HepG2 (cell line): ENCODE measurements around the gene SEC61A2. TPM values are rescaled to one million over a fixed set of nuclear protein-coding genes. Genes with fewer than 3 reads are reported as not detected.

Experiments used
- ATAC-seq: fragments of 200-7000 bp; cut with Tn5 transposase; 3 replicates; pipeline ENCODE4 v1.9.1; 2020; ENCODE audit warnings: mild to moderate bottlenecking, moderate library complexity
- BruUV-seq: library from RNA; stranded (reverse); fragments of 400-500 nt; replicated peaks from 2 replicates; lab custom pipeline; 2021; lab: Mats Ljungman, UMichigan
- CTCF ChIA-PET: fragments of 300-600 bp; formaldehyde crosslinking; extraction: SDS; loops from one replicate; lab custom pipeline; 2021; ENCODE audit warnings: low total read pairs, inconsistent platforms, low intra/inter-chr PET ratio; lab: Yijun Ruan, JAX
- POLR2A ChIA-PET: fragments of 350-600 bp; sonication (Branson Sonifier 250); formaldehyde crosslinking; loops from one replicate; lab custom pipeline; 2020; ENCODE audit warnings: antibody characterized with exemption, inconsistent platforms; lab: Yijun Ruan, JAX
- DNase-seq: peaks from one replicate; pipeline ENCODE4 v3.0.0-alpha.2; 2015; ENCODE audit warnings: low spot score
- FAIRE-seq: peaks from 3 replicates; lab custom pipeline; 2011; peaks lifted over from hg19 to GRCh38; lab: Jason Lieb, UNC
- H2AFZ ChIP-seq: one replicate; pipeline ENCODE4 v1.6.1; 2011; ENCODE audit warnings: low read length, inconsistent platforms
- H3K27ac ChIP-seq: fragments of 300-600 bp; 3 replicates; pipeline ENCODE4 v1.8.0; 2011; ENCODE audit warnings: mixed run types, mild to moderate bottlenecking, mixed read lengths, low read length, inconsistent platforms; ENCODE audit not compliant: insufficient read depth; ENCODE audit errors: extremely low read length
- H3K27me3 ChIP-seq, 2 experiments: fragments of 200-600 bp in 1 of 2; 2 replicates in 1 of 2; 3 replicates in 1 of 2; pipeline versions ENCODE4 v1.6.0 to v1.8.0; 2011; ENCODE audit warnings: low read length in 2 of 2, mild to moderate bottlenecking in 2 of 2, moderate library complexity in 2 of 2, inconsistent platforms in 1 of 2; ENCODE audit not compliant: insufficient read depth in 2 of 2, control insufficient read depth in 1 of 2
- H3K36me3 ChIP-seq, 2 experiments: fragments of 200-600 bp in 1 of 2; replicated peaks in 1 of 2; 2 replicates in 1 of 2; 3 replicates in 1 of 2; pipeline versions ENCODE4 v1.5.1 to v1.8.0; 2011; ENCODE audit warnings: low read length in 2 of 2, inconsistent platforms in 1 of 2; ENCODE audit not compliant: insufficient read depth in 2 of 2, control insufficient read depth in 1 of 2
- H3K4me1 ChIP-seq: 2 replicates; pipeline ENCODE4 v1.5.1; 2012; ENCODE audit warnings: low read length, inconsistent platforms; ENCODE audit not compliant: insufficient read depth
- H3K4me2 ChIP-seq: 2 replicates; pipeline ENCODE4 v1.6.0; 2011; ENCODE audit warnings: low read depth, low read length, inconsistent platforms
- H3K4me3 ChIP-seq, 3 experiments: fragments of 200-600 bp in 1 of 3; sonication (generic), shearing (Covaris generic) in 1 of 3; replicated peaks in 1 of 3; 2 replicates each; pipeline ENCODE4 v1.5.1; 2011 to 2016; ENCODE audit warnings: low read length in 3 of 3, inconsistent platforms in 2 of 3, low read depth in 2 of 3, mild to moderate bottlenecking in 2 of 3, control low read depth in 1 of 3, mixed read lengths in 1 of 3; ENCODE audit not compliant: insufficient read depth in 1 of 3
- H3K79me2 ChIP-seq: one replicate; pipeline ENCODE4 v1.6.1; 2011; ENCODE audit warnings: low read length, inconsistent platforms; ENCODE audit not compliant: insufficient read depth
- H3K9ac ChIP-seq: 2 replicates; pipeline ENCODE4 v1.6.0; 2011; ENCODE audit warnings: mild to moderate bottlenecking, low read depth, low read length, inconsistent platforms; ENCODE audit not compliant: insufficient read depth
- H3K9me3 ChIP-seq: 2 replicates; pipeline ENCODE4 v1.5.1; 2012; ENCODE audit warnings: mild to moderate bottlenecking, low read length
- H4K20me1 ChIP-seq: 2 replicates; pipeline ENCODE4 v1.6.0; 2011; ENCODE audit warnings: inconsistent platforms, mild to moderate bottlenecking, low read length, moderate library complexity; ENCODE audit not compliant: insufficient read depth
- AHR ChIP-seq: IDR thresholded peaks from 2 replicates; pipeline ENCODE4 v1.6.1; 2018; ENCODE audit warnings: missing genetic modification reagents, missing compliant biosample characterization
- ATRX ChIP-seq: sonication (generic); formaldehyde crosslinking; IDR thresholded peaks from 2 replicates; pipeline ENCODE4 v1.4.0; 2020; ENCODE audit warnings: missing genetic modification reagents, borderline replicate concordance
- HNRNPH1 ChIP-seq: fragments of 200-400 bp; formaldehyde crosslinking; optimal IDR thresholded peaks from 2 replicates; pipeline ENCODE3; 2017; ENCODE audit warnings: mild to moderate bottlenecking, low read depth, low read length
- HOMEZ ChIP-seq: IDR thresholded peaks from 2 replicates; pipeline ENCODE4 v1.6.1; 2016; ENCODE audit warnings: low read depth
- LRRFIP1 ChIP-seq: sonication (generic); formaldehyde crosslinking; conservative IDR thresholded peaks from 2 replicates; pipeline ENCODE4 v1.4.0; 2020; ENCODE audit warnings: missing genetic modification reagents
- PAX8 ChIP-seq: sonication (generic); formaldehyde crosslinking; IDR thresholded peaks from 2 replicates; pipeline ENCODE4 v1.8.0; 2022; ENCODE audit warnings: mild to moderate bottlenecking, missing genetic modification reagents, borderline replicate concordance
- SSRP1 ChIP-seq: IDR thresholded peaks from 2 replicates; pipeline ENCODE4 v1.6.1; 2016; ENCODE audit warnings: control low read depth
- TRIM24 ChIP-seq: sonication (generic); formaldehyde crosslinking; IDR thresholded peaks from 2 replicates; pipeline ENCODE4 v1.8.0; 2022; ENCODE audit warnings: mild to moderate bottlenecking, missing genetic modification reagents
- ZNF224 ChIP-seq: sonication (generic); formaldehyde crosslinking; IDR thresholded peaks from 2 replicates; pipeline ENCODE4 v1.5.0; 2020; ENCODE audit warnings: mild to moderate bottlenecking, missing genetic modification reagents
- ZNF331 ChIP-seq: sonication (generic); formaldehyde crosslinking; IDR thresholded peaks from 2 replicates; pipeline ENCODE4 v1.4.0; 2020; ENCODE audit warnings: missing genetic modification reagents
- ZNF513 ChIP-seq: sonication (generic); formaldehyde crosslinking; conservative IDR thresholded peaks from 2 replicates; pipeline ENCODE4 v1.5.0; 2020; ENCODE audit warnings: missing genetic modification reagents
- ZNF703 ChIP-seq: sonication (generic); formaldehyde crosslinking; IDR thresholded peaks from 2 replicates; pipeline ENCODE4 v1.5.1; 2020; ENCODE audit warnings: missing genetic modification reagents, mild to moderate bottlenecking, moderate library complexity, borderline replicate concordance
- WGBS: methylation state at CpG from one replicate; pipeline ENCODE4 v1.1.6; 2017; ENCODE audit warnings: low lambda C conversion rate; 5-methylcytosine and 5-hydroxymethylcytosine counted together
- in situ Hi-C: cut with HindIII; loops from 2 replicates; pipeline ENCODE4 v1.10.0; 2017; ENCODE audit warnings: low pct_unique_long_range_greater_than_20kb; ENCODE audit not compliant: extremely low pct_ligation_motif_present
- intact Hi-C: fragments of 100-400 bp; cut with micrococcal nuclease; formaldehyde crosslinking; loops from one replicate; pipeline ENCODE4 v1.10.0; 2022; ENCODE audit not compliant: unreplicated experiment
- polyA plus RNA-seq, 8 experiments: library from polyadenylated mRNA; depleted of rRNA in 3 of 8; stranded (reverse) in 7 of 8; unstranded in 1 of 8; fragments of >200 nt; fragmentation: Illumina TruSeq in 4 of 8; extraction: Trizol in 4 of 8; gene quantifications; 2 replicates each; pipeline versions ENCODE4 v1.2.1 to v1.2.3, GENCODE V29; 2011 to 2016; ENCODE audit warnings: low read depth in 4 of 8, missing spikeins in 1 of 8, mixed read lengths in 1 of 8; ENCODE audit not compliant: insufficient read depth in 1 of 8
- total RNA-seq, 5 experiments: library from RNA; depleted of rRNA; stranded (reverse); fragments of >200 nt; fragmentation: Illumina TruSeq; extraction: Trizol; gene quantifications; 2 replicates each; pipeline ENCODE4 v1.2.3, GENCODE V29; 2016; ENCODE audit warnings: low read depth in 1 of 5
- TF ChIP-seq, protein P1 (sequence below): sonication (generic); formaldehyde crosslinking; IDR thresholded peaks from 2 replicates; pipeline ENCODE4 v1.4.0; 2020; ENCODE audit warnings: missing genetic modification reagents, mild to moderate bottlenecking, borderline replicate concordance

SEC61A2 gene
- total and polyA plus RNA-seq, 2 of the 13 experiments (the other 11 are each of a cell fraction or from before 2014, with no cell fraction given), result 5.5 to 7.4 TPM

DNA sequence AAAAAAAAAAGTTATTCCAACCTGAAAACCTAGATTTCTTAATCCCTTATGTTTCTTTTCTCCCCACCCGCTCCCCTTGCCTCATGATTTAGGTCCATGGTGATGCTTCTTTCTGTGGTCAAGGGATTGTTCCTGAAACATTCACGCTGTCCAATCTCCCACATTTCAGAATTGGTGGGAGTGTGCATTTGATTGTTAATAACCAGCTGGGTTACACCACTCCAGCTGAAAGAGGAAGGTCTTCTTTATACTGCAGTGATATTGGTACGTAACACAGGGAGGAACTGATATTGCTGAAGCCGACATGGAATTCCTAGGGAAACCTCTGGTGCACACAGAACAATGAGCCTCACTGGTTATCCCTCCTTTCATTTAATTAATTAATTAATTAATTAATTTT is 38.1 kb upstream of the SEC61A2 start:
- Histone ChIP-seq H4K20me1 (no peaks in the 10 kb centered on the region), H3K9me3 (no peaks in the 10 kb centered on the region), H3K4me1 (no peaks in the 10 kb centered on the region), H3K79me2 (no peaks in the 10 kb centered on the region), H3K9ac (no peak overlapping the region), H3K4me3 (no peak overlapping the region), H3K27me3 (no peaks in the 10 kb centered on the region), H2AFZ (no peak overlapping the region), H3K27ac (no peak overlapping the region), H3K4me2 (no peak overlapping the region), H3K36me3 (peaks cover 6 to 18% of the 10 kb centered on the region in 2 experiments; a peak in 4 of 5 replicates)
- 98% methylated on average over 4 of the region's 4 CpGs for WGBS
- ATAC-seq (no peak), DNase-seq (no peak), FAIRE-seq (no peak)
- intact Hi-C loops, result no loop called here
- ChIA-PET CTCF (no interaction called here), POLR2A (no interaction called here)
- no TSS peak for BruUV-seq
- in situ Hi-C loops, result no loop called here
- no peak for TF ChIP-seq ZNF224 (CRISPR knock-in tag)
- no peak for TF ChIP-seq HOMEZ (CRISPR knock-in tag)
- no peak for TF ChIP-seq PAX8 (CRISPR knock-in tag)
- TF ChIP-seq AHR (CRISPR knock-in tag), result no peak
- no peak for TF ChIP-seq SSRP1 (CRISPR knock-in tag)
- TF ChIP-seq, protein P1, sequence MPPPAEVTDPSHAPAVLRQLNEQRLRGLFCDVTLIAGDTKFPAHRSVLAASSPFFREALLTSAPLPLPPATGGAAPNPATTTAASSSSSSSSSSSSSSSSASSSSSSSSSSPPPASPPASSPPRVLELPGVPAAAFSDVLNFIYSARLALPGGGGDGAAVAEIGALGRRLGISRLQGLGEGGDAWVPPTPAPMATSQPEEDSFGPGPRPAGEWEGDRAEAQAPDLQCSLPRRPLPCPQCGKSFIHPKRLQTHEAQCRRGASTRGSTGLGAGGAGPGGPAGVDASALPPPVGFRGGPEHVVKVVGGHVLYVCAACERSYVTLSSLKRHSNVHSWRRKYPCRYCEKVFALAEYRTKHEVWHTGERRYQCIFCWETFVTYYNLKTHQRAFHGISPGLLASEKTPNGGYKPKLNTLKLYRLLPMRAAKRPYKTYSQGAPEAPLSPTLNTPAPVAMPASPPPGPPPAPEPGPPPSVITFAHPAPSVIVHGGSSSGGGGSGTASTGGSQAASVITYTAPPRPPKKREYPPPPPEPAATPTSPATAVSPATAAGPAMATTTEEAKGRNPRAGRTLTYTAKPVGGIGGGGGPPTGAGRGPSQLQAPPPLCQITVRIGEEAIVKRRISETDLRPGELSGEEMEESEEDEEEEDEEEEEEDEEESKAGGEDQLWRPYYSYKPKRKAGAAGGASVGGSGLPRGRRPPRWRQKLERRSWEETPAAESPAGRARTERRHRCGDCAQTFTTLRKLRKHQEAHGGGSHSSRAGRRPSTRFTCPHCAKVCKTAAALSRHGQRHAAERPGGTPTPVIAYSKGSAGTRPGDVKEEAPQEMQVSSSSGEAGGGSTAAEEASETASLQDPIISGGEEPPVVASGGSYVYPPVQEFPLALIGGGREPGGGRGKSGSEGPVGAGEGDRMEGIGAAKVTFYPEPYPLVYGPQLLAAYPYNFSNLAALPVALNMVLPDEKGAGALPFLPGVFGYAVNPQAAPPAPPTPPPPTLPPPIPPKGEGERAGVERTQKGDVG (CRISPR knock-in tag), result no peak
- no peak for TF ChIP-seq TRIM24 (CRISPR knock-in tag)
- TF ChIP-seq ATRX, result no peak
- TF ChIP-seq HNRNPH1, result no peak
- TF ChIP-seq ZNF331 (CRISPR knock-in tag), result no peak
- TF ChIP-seq LRRFIP1 (CRISPR knock-in tag), result no peak
- TF ChIP-seq ZNF703 (CRISPR knock-in tag), result no peak
- no peak for TF ChIP-seq ZNF513 (CRISPR knock-in tag)
